Endothelial cell of umbilical vein (primary cell): Measurements from ENCODE around the gene KPNA1. TPM values are rescaled to one million over a fixed set of nuclear protein-coding genes. Genes with fewer than 3 reads are reported as not detected.

Source experiments
- BruUV-seq: library from RNA; stranded (reverse); fragments of 400-500 nt; replicated peaks from 2 replicates; lab custom pipeline; 2021; lab: Mats Ljungman, UMichigan
- CTCF ChIA-PET: fragments of 300-600, 350-600 bp; sonication (Branson Sonifier 250); formaldehyde crosslinking; loops from one replicate; lab custom pipeline; 2021; ENCODE audit warnings: antibody characterized with exemption, inconsistent platforms; lab: Charles Lee
- POLR2A ChIA-PET: fragments of 300-600, 350-600 bp; sonication (Branson Sonifier 250); formaldehyde crosslinking; loops from one replicate; lab custom pipeline; 2021; ENCODE audit warnings: antibody characterized with exemption, inconsistent platforms; lab: Charles Lee
- DNase-seq: peaks from one replicate; pipeline ENCODE4 v3.0.0-alpha.2; 2011; ENCODE audit warnings: low read depth, low spot score
- FAIRE-seq: peaks from 2 replicates; lab custom pipeline; 2011; peaks lifted over from hg19 to GRCh38; lab: Jason Lieb, UNC
- H2AFZ ChIP-seq: 2 replicates; pipeline ENCODE4 v1.6.0; 2012; ENCODE audit warnings: low read depth, low read length, control low read depth, inconsistent platforms
- H3K27ac ChIP-seq: 2 replicates; pipeline ENCODE4 v1.5.1; 2011; ENCODE audit warnings: low read depth, mild to moderate bottlenecking, control low read depth, low read length, moderate library complexity; ENCODE audit not compliant: insufficient read depth
- H3K27me3 ChIP-seq, 2 experiments: 2 replicates each; pipeline versions ENCODE4 v1.6.0 to v1.6.1; 2011; ENCODE audit warnings: low read length in 2 of 2, mixed read lengths in 1 of 2; ENCODE audit not compliant: control insufficient read depth in 2 of 2, insufficient read depth in 2 of 2
- H3K36me3 ChIP-seq, 2 experiments: 2 replicates in 1 of 2; 3 replicates in 1 of 2; pipeline ENCODE4 v1.5.1; 2011; ENCODE audit warnings: low read length in 2 of 2, mild to moderate bottlenecking in 1 of 2, moderate library complexity in 1 of 2; ENCODE audit not compliant: control insufficient read depth in 2 of 2, insufficient read depth in 2 of 2; ENCODE audit errors: extremely low read depth in 1 of 2
- H3K4me1 ChIP-seq: 3 replicates; pipeline ENCODE4 v1.5.1; 2011; ENCODE audit warnings: mild to moderate bottlenecking, low read length; ENCODE audit not compliant: control insufficient read depth, insufficient read depth; ENCODE audit errors: extremely low read depth
- H3K4me2 ChIP-seq: 2 replicates; pipeline ENCODE4 v1.6.1; 2011; ENCODE audit warnings: low read length, control low read depth, mixed read lengths; ENCODE audit not compliant: insufficient read depth
- H3K4me3 ChIP-seq, 3 experiments: fragments of 200-600 bp in 1 of 3; sonication (generic), shearing (Covaris generic) in 1 of 3; replicated peaks in 1 of 3; 2 replicates each; pipeline ENCODE4 v1.5.1; 2011 to 2016; ENCODE audit warnings: control low read depth in 3 of 3, low read length in 3 of 3, mild to moderate bottlenecking in 2 of 3, inconsistent platforms in 1 of 3, low read depth in 1 of 3, moderate library complexity in 1 of 3; ENCODE audit not compliant: insufficient read depth in 1 of 3
- H3K79me2 ChIP-seq: 2 replicates; pipeline ENCODE4 v1.6.0; 2012; ENCODE audit warnings: low read length, inconsistent platforms; ENCODE audit not compliant: control insufficient read depth, insufficient read depth
- H3K9ac ChIP-seq: replicated peaks from 2 replicates; pipeline ENCODE3; 2011; ENCODE audit warnings: low read length, control low read depth; ENCODE audit not compliant: insufficient read depth; ENCODE audit errors: extremely low read depth
- H3K9me1 ChIP-seq: replicated peaks from 3 replicates; pipeline ENCODE4 v1.6.0; 2011; ENCODE audit warnings: mild to moderate bottlenecking, low read length; ENCODE audit not compliant: control insufficient read depth, insufficient read depth; ENCODE audit errors: extremely low read depth
- H3K9me3 ChIP-seq: replicated peaks from 2 replicates; pipeline ENCODE4 v1.5.1; 2012; ENCODE audit warnings: low read length, inconsistent platforms; ENCODE audit not compliant: control insufficient read depth, insufficient read depth
- H4K20me1 ChIP-seq: replicated peaks from 2 replicates; pipeline ENCODE3; 2011; ENCODE audit warnings: mild to moderate bottlenecking, low read length; ENCODE audit not compliant: control insufficient read depth, insufficient read depth; ENCODE audit errors: extremely low read depth
- EZH2 ChIP-seq: IDR thresholded peaks from 2 replicates; pipeline ENCODE4 v1.6.1; 2012; ENCODE audit warnings: borderline replicate concordance, low read depth, mild to moderate bottlenecking, moderate library complexity, low read length, inconsistent platforms; ENCODE audit not compliant: severe bottlenecking
- FOS ChIP-seq: IDR thresholded peaks from 2 replicates; pipeline ENCODE4 v1.6.1; 2011; ENCODE audit warnings: mild to moderate bottlenecking, low read length, moderate library complexity, borderline replicate concordance; ENCODE audit not compliant: insufficient read depth
- GATA2 ChIP-seq: IDR thresholded peaks from 2 replicates; pipeline ENCODE4 v1.7.0; 2011; ENCODE audit warnings: low read depth, mild to moderate bottlenecking, moderate library complexity, mixed read lengths, low read length; ENCODE audit not compliant: insufficient read length, insufficient read depth
- JUN ChIP-seq: IDR thresholded peaks from 2 replicates; pipeline ENCODE4 v1.6.1; 2011; ENCODE audit warnings: borderline replicate concordance, low read depth; ENCODE audit not compliant: insufficient read length, insufficient read depth
- MYC ChIP-seq: IDR thresholded peaks from one replicate; pipeline ENCODE4 v1.6.1; 2011; ENCODE audit warnings: mild to moderate bottlenecking, low read depth, low read length
- POLR2A ChIP-seq: IDR thresholded peaks from 2 replicates; pipeline ENCODE4 v1.6.1; 2012; ENCODE audit warnings: low read depth, mild to moderate bottlenecking, control low read depth, low read length
- POLR2AphosphoS5 ChIP-seq: IDR thresholded peaks from 2 replicates; pipeline ENCODE4 v1.6.1; 2012; ENCODE audit warnings: low read depth, mild to moderate bottlenecking, control low read depth, low read length, moderate library complexity; ENCODE audit not compliant: insufficient read depth
- dilution Hi-C: fragments of 300-500 bp; cut with MboI; formaldehyde crosslinking; loops from one replicate; pipeline ENCODE4 v1.15.0; 2019; ENCODE audit warnings: low sequenced_read_pairs; ENCODE audit not compliant: extremely low pct_ligation_motif_present
- intact Hi-C: fragments of 100-400 bp; cut with micrococcal nuclease; formaldehyde crosslinking; loops from one replicate; pipeline ENCODE4 v1.10.0; 2022
- polyA plus RNA-seq, 4 experiments: library from polyadenylated mRNA; depleted of rRNA in 3 of 4; stranded (reverse) in 3 of 4; unstranded in 1 of 4; fragments of >200 nt; gene quantifications; 2 replicates each; pipeline versions ENCODE4 v1.2.1 to v1.2.3, GENCODE V29; 2011 to 2012; ENCODE audit warnings: missing spikeins in 1 of 4
- total RNA-seq: library from RNA; stranded (reverse); gene quantifications from 2 replicates; pipeline ENCODE4 v1.2.3, GENCODE V29; 2021
- TF ChIP-seq, protein P1 (sequence below): IDR thresholded peaks from 2 replicates; pipeline ENCODE4 v1.6.1; 2011; ENCODE audit not compliant: insufficient read depth, insufficient read length
- TF ChIP-seq, protein P2 (sequence below), 2 donors: IDR thresholded peaks; 1 replicate in 1 of 2; 2 replicates in 1 of 2; pipeline ENCODE4 v1.5.1; 2011; ENCODE audit warnings: low read length in 2 of 2, mild to moderate bottlenecking in 2 of 2, moderate library complexity in 2 of 2, control low read depth in 1 of 2, inconsistent platforms in 1 of 2, low read depth in 1 of 2; ENCODE audit not compliant: insufficient read depth in 1 of 2; ENCODE audit errors: extremely low read depth in 1 of 2

Gene KPNA1
- total and polyA plus RNA-seq, 2 donors (not counting 3 experiments of a cell fraction or from before 2014, with no cell fraction given) = 24.4 to 110 TPM

DNA sequence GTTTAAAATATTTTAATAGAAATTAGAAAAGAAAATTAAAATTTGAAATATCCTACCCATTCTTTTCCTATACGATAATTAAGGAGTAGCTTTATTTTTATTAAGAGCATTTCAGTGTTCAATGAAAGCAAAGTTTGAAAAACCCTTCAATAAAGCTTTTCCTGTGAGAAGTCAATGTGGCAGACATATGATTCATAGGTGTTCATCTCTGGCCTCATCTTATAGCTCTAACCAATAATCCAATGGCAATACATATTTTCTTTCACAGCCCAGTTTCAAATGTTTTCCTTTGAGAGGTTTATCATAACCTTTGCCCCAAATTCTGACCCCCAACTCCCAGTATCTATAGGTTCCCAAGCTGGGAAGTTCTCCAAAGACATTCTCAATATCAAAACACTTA, 8.3 kb downstream of the KPNA1 start:
- TF ChIP-seq POLR2A (no peak), FOS (no peak), EZH2 (no peak), JUN (no peak), GATA2 (no peak), MYC (no peak), POLR2AphosphoS5 (no peak)
- TF ChIP-seq, protein P1, sequence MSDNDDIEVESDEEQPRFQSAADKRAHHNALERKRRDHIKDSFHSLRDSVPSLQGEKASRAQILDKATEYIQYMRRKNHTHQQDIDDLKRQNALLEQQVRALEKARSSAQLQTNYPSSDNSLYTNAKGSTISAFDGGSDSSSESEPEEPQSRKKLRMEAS = no peak
- TF ChIP-seq, protein P2, sequence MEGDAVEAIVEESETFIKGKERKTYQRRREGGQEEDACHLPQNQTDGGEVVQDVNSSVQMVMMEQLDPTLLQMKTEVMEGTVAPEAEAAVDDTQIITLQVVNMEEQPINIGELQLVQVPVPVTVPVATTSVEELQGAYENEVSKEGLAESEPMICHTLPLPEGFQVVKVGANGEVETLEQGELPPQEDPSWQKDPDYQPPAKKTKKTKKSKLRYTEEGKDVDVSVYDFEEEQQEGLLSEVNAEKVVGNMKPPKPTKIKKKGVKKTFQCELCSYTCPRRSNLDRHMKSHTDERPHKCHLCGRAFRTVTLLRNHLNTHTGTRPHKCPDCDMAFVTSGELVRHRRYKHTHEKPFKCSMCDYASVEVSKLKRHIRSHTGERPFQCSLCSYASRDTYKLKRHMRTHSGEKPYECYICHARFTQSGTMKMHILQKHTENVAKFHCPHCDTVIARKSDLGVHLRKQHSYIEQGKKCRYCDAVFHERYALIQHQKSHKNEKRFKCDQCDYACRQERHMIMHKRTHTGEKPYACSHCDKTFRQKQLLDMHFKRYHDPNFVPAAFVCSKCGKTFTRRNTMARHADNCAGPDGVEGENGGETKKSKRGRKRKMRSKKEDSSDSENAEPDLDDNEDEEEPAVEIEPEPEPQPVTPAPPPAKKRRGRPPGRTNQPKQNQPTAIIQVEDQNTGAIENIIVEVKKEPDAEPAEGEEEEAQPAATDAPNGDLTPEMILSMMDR (IDR thresholded peaks at IDR 0.05; ENCODE audit: extremely low read depth in 1 of 2, insufficient read depth in 1 of 2, low read depth in 1 of 2, low read length in 2 of 2) = no peak
- Histone ChIP-seq H3K9me1 (no peaks in the 10 kb centered on the region), H3K9me3 (no peaks in the 10 kb centered on the region), H2AFZ (no peak overlapping the region), H3K79me2 (peaks cover 100% of the 10 kb centered on the region), H4K20me1 (peaks cover 33% of the 10 kb centered on the region), H3K4me2 (no peak overlapping the region), H3K27ac (no peak overlapping the region), H3K9ac (no peak overlapping the region), H3K4me3 (no peak overlapping the region), H3K36me3 (no peaks in the 10 kb centered on the region), H3K27me3 (no peaks in the 10 kb centered on the region), H3K4me1 (no peaks in the 10 kb centered on the region)
- intact Hi-C loops = no loop called here
- FAIRE-seq (no peak), DNase-seq (no peak)
- BruUV-seq = no TSS peak
- CTCF ChIA-PET = interaction anchor here (1.7 kb wide), 1 partner anchor 122 kb away, joined by 3 read pairs; the partner anchor contains the start of gene FAM162A
- dilution Hi-C loops = no loop called here
- POLR2A ChIA-PET = no interaction called here
